Brain microvascular endothelial cell (primary cell): ENCODE measurements around the gene SNAP29.
"Not testable (repeated sequence)": the region's sequence is repeated elsewhere in the genome, so short reads cannot be mapped to it uniquely, and the experiment has no call there.

Experiments used
- DNase-seq: peaks from one replicate; pipeline ENCODE4 v3.0.0-alpha.2; 2020
- H3K27ac ChIP-seq: fragments of 250-450 bp; sonication (Bioruptor Pico); 2 replicates; pipeline ENCODE4 v1.5.1; 2020; ENCODE audit warnings: mild to moderate bottlenecking, moderate library complexity
- H3K27me3 ChIP-seq: fragments of 250-450 bp; sonication (Bioruptor Pico); replicated peaks from 2 replicates; pipeline ENCODE4 v1.5.1; 2020; ENCODE audit warnings: mild to moderate bottlenecking
- H3K36me3 ChIP-seq: fragments of 250-450 bp; sonication (Bioruptor Pico); replicated peaks from 2 replicates; pipeline ENCODE4 v1.5.1; 2020; ENCODE audit warnings: mild to moderate bottlenecking
- H3K4me3 ChIP-seq: 2 replicates; pipeline ENCODE4 v1.5.1; 2011; ENCODE audit warnings: low read depth, mild to moderate bottlenecking, control low read depth, low read length, moderate library complexity
- in situ Hi-C: cut with HindIII; loops from 2 replicates; pipeline ENCODE4 v1.10.0; 2017; ENCODE audit warnings: low sequenced_read_pairs, low pct_ligation_motif_present
- TF ChIP-seq, protein P1 (sequence below): IDR thresholded peaks from 2 replicates; pipeline ENCODE4 v1.5.1; 2011; ENCODE audit warnings: low read depth, mild to moderate bottlenecking, moderate library complexity, low read length, control low read depth, inconsistent platforms; ENCODE audit errors: missing control alignments

SNAP29 gene

DNA sequence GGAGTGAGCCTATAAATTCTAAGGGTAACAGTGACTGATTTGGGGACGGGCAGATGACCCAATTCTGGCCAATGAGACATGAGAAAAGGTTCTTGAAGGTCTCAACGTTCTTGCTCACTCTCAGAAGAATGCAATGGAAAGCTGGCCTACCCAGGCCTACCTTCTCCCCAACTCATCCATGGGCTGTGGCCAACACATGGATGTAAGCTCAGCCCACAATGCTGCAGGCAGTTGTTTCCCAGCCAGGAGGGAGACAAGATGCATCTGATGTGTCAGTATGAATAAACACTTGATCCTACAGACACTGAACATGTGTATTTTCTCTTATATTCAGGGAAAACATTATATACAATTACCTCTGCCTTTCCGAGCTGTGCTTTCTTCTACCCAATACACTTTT, 24.6 kb upstream of the SNAP29 start:
- H3K4me3 ChIP-seq = no peak overlapping the region
- DNase-seq = no peak
- in situ Hi-C loops = no loop called here
- no peak overlapping the region for H3K27ac ChIP-seq
- H3K27me3 ChIP-seq = no peaks in the 10 kb centered on the region
- TF ChIP-seq, protein P1, sequence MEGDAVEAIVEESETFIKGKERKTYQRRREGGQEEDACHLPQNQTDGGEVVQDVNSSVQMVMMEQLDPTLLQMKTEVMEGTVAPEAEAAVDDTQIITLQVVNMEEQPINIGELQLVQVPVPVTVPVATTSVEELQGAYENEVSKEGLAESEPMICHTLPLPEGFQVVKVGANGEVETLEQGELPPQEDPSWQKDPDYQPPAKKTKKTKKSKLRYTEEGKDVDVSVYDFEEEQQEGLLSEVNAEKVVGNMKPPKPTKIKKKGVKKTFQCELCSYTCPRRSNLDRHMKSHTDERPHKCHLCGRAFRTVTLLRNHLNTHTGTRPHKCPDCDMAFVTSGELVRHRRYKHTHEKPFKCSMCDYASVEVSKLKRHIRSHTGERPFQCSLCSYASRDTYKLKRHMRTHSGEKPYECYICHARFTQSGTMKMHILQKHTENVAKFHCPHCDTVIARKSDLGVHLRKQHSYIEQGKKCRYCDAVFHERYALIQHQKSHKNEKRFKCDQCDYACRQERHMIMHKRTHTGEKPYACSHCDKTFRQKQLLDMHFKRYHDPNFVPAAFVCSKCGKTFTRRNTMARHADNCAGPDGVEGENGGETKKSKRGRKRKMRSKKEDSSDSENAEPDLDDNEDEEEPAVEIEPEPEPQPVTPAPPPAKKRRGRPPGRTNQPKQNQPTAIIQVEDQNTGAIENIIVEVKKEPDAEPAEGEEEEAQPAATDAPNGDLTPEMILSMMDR = no peak
- peaks cover 32% of the 10 kb centered on the region for H3K36me3 ChIP-seq

DNA sequence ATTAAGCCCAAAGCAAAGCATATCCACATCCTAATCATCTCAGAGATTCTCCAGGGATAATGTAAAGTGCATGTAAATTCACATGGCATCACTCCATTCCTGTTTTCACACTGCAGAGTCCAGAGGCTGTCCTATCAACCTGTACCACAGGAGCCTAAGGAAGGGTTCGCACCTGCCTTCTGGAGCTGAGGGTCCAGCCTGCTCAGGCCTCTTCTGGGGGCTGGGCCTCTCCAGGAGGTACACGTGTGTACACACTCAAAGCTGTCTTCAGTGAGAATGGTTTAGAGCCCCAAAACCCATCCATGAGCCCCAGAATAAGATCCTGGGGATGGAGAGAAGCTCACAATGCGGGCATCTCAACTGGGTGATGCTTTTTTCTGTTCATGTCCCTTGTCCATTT, 24.1 kb upstream of the SNAP29 start:
- DNase-seq = no peak
- Histone ChIP-seq H3K27me3 (no peaks in the 10 kb centered on the region), H3K36me3 (peaks cover 32% of the 10 kb centered on the region), H3K4me3 (no peak overlapping the region), H3K27ac (no peak overlapping the region)
- in situ Hi-C loops = no loop called here
- TF ChIP-seq, protein P1 = no peak

DNA sequence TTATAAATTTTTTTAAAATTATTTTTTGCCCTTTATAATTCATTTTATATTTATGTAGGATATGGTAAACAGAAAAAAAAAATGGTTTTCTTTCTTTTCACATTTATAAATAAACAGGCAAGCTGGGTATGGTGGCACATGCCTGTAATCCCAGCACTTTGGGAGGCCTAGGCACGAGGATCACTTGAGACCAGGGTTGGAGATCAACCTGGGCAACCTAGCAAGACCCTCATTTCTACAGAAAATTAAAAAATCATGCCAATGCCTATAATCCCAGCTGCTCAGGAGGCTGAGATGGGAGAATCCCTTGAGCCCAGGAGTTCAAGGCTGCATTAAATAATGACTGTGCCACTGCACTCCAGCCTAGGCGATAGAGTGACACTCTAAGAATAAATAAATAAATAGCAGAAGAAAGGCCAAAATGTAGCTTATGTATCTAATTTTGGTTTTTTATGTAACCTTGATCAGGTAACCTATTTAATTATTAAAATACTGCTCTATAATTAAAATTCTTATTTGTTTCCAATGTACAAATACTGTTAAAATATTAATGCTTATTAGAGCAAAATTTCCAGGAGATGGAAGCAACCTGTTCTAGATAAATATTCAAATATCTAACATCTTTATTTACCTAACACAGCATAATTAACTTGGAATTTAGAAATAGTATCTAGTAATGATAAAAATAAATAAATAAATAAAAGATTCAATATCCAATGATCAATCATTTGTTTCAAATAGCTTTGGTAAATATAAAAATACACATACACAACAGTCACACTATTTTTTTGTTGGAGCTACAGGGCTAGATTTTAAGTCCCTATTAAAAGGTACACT, 21.6 kb upstream of the SNAP29 start:
- TF ChIP-seq, protein P1 = no peak
- no peak for DNase-seq
- no peaks in the 10 kb centered on the region for H3K27me3 ChIP-seq
- peaks cover 18% of the 10 kb centered on the region for H3K36me3 ChIP-seq
- H3K27ac ChIP-seq = no peak overlapping the region
- H3K4me3 ChIP-seq = no peak overlapping the region
- in situ Hi-C loops = no loop called here

DNA sequence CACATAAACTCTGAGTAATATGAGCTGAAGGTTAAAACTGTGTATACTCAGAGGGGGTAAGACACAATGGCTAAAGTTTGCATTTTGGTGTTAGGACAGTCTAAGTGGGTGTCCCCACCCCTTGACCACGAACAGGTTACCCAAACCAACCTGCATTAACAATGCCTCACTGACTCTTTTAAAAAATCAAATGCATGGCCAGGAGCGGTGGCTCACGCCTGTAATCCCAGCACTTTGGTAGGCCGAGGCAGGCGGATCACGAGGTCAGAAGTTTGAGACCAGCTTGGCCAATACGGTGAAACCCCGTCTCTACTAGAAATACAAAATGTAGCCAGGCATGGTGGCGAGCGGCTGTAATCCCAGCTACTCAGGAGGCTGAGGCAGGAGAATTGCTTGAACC, 19.5 kb upstream of the SNAP29 start:
- H3K36me3 ChIP-seq, in situ Hi-C loops, H3K27me3 ChIP-seq, H3K4me3 ChIP-seq, DNase-seq, H3K27ac ChIP-seq: not testable (repeated sequence)

DNA sequence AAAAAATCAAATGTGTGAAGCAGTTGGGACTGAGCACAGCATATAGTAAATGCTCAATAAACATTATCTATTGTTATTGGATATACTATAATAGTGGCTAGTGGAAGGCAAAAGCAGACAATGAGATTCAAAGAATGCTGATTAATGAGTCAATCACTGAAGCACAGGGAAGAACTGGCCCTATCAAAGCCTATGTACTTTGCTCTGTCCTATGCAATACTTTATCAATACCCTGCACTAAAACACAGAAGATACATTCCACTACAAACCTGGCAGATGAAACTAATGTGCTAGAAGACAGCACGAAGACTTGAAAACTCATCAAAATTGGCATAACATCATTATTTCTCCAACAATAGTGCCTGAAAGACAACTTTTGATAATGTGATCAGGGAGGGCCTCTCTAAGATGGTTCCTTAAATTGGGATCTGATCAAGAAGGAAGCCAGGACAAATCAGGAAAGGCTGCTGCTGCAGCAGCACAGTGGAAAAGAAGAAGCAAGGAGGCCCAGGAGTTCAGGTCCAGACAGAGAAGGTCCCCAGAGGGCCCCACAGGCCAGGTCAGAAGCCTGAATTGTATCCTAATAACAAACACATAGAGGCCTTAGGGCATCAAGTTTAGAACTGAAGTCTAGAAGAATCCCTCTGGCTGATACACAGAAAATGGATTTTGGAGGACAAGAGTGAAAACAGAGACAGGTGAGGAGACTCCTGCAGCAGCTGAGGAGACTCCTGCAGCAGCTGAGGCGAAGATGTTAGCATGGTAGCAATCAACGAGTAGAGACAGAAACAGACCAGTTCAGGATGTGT, 18.8 kb upstream of the SNAP29 start:
- no peak overlapping the region for H3K27ac ChIP-seq
- in situ Hi-C loops = no loop called here
- TF ChIP-seq, protein P1 = no peak
- DNase-seq = no peak
- H3K4me3 ChIP-seq = no peak overlapping the region
- no peaks in the 10 kb centered on the region for H3K36me3 ChIP-seq
- no peaks in the 10 kb centered on the region for H3K27me3 ChIP-seq

DNA sequence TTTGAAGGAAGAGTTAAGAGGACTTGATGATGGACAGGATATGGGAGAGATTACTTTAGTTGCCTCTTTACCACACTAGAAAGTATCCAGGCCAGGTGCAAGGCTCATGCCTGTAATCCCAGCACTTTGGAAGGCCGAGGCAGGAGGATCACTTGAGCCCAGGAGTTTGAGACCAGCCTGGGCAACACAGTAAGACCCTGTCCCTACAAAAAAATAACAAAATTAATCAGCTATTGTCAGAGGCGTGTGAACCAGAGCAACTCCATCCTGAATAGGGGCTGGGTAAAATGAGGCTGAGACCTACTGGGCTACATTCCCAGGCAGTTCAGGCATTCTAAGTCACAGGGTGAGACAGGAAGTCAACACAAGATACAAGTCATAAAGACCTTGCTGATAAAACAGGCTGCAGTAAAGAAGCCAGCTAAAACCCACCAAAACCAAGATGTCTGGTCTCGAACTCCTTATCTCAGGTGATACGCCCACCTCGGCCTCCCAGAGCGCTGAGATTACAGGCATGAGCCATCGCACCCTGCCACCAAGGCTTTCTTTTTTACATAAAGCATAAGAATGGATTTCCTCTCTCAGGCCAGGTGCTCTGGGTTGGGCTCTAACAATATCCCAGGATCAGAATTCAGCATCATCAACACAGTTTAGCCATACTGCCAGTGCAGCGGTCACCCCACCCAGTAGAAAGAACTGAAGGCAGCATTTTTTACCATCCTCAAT, 18.0 kb upstream of the SNAP29 start:
- in situ Hi-C loops = no loop called here
- TF ChIP-seq, protein P1 = no peak
- Histone ChIP-seq H3K4me3 (no peak overlapping the region), H3K27ac (no peak overlapping the region), H3K36me3 (no peaks in the 10 kb centered on the region), H3K27me3 (no peaks in the 10 kb centered on the region)
- DNase-seq = no peak
